HepG2 (cell line): ENCODE results near the gene MYO3B. TPM values are rescaled to one million over a fixed set of nuclear protein-coding genes. Genes with fewer than 3 reads are reported as not detected.

Experiments
- ATAC-seq: fragments of 200-7000 bp; cut with Tn5 transposase; 3 replicates; pipeline ENCODE4 v1.9.1; 2020; ENCODE audit warnings: mild to moderate bottlenecking, moderate library complexity
- BruUV-seq: library from RNA; stranded (reverse); fragments of 400-500 nt; replicated peaks from 2 replicates; lab custom pipeline; 2021; lab: Mats Ljungman, UMichigan
- CTCF ChIA-PET: fragments of 300-600 bp; formaldehyde crosslinking; extraction: SDS; loops from one replicate; lab custom pipeline; 2021; ENCODE audit warnings: low total read pairs, inconsistent platforms, low intra/inter-chr PET ratio; lab: Yijun Ruan, JAX
- POLR2A ChIA-PET: fragments of 350-600 bp; sonication (Branson Sonifier 250); formaldehyde crosslinking; loops from one replicate; lab custom pipeline; 2020; ENCODE audit warnings: antibody characterized with exemption, inconsistent platforms; lab: Yijun Ruan, JAX
- DNase-seq: peaks from one replicate; pipeline ENCODE4 v3.0.0-alpha.2; 2015; ENCODE audit warnings: low spot score
- FAIRE-seq: peaks from 3 replicates; lab custom pipeline; 2011; peaks lifted over from hg19 to GRCh38; lab: Jason Lieb, UNC
- H2AFZ ChIP-seq: one replicate; pipeline ENCODE4 v1.6.1; 2011; ENCODE audit warnings: low read length, inconsistent platforms
- H3K27ac ChIP-seq: fragments of 300-600 bp; 3 replicates; pipeline ENCODE4 v1.8.0; 2011; ENCODE audit warnings: mixed run types, mild to moderate bottlenecking, mixed read lengths, low read length, inconsistent platforms; ENCODE audit not compliant: insufficient read depth; ENCODE audit errors: extremely low read length
- H3K27me3 ChIP-seq, 2 experiments: fragments of 200-600 bp in 1 of 2; 2 replicates in 1 of 2; 3 replicates in 1 of 2; pipeline versions ENCODE4 v1.6.0 to v1.8.0; 2011; ENCODE audit warnings: low read length in 2 of 2, mild to moderate bottlenecking in 2 of 2, moderate library complexity in 2 of 2, inconsistent platforms in 1 of 2; ENCODE audit not compliant: insufficient read depth in 2 of 2, control insufficient read depth in 1 of 2
- H3K36me3 ChIP-seq, 2 experiments: fragments of 200-600 bp in 1 of 2; replicated peaks in 1 of 2; 2 replicates in 1 of 2; 3 replicates in 1 of 2; pipeline versions ENCODE4 v1.5.1 to v1.8.0; 2011; ENCODE audit warnings: low read length in 2 of 2, inconsistent platforms in 1 of 2; ENCODE audit not compliant: insufficient read depth in 2 of 2, control insufficient read depth in 1 of 2
- H3K4me1 ChIP-seq: 2 replicates; pipeline ENCODE4 v1.5.1; 2012; ENCODE audit warnings: low read length, inconsistent platforms; ENCODE audit not compliant: insufficient read depth
- H3K4me2 ChIP-seq: 2 replicates; pipeline ENCODE4 v1.6.0; 2011; ENCODE audit warnings: low read depth, low read length, inconsistent platforms
- H3K4me3 ChIP-seq, 3 experiments: fragments of 200-600 bp in 1 of 3; sonication (generic), shearing (Covaris generic) in 1 of 3; replicated peaks in 1 of 3; 2 replicates each; pipeline ENCODE4 v1.5.1; 2011 to 2016; ENCODE audit warnings: low read length in 3 of 3, inconsistent platforms in 2 of 3, low read depth in 2 of 3, mild to moderate bottlenecking in 2 of 3, control low read depth in 1 of 3, mixed read lengths in 1 of 3; ENCODE audit not compliant: insufficient read depth in 1 of 3
- H3K79me2 ChIP-seq: one replicate; pipeline ENCODE4 v1.6.1; 2011; ENCODE audit warnings: low read length, inconsistent platforms; ENCODE audit not compliant: insufficient read depth
- H3K9ac ChIP-seq: 2 replicates; pipeline ENCODE4 v1.6.0; 2011; ENCODE audit warnings: mild to moderate bottlenecking, low read depth, low read length, inconsistent platforms; ENCODE audit not compliant: insufficient read depth
- H3K9me3 ChIP-seq: 2 replicates; pipeline ENCODE4 v1.5.1; 2012; ENCODE audit warnings: mild to moderate bottlenecking, low read length
- H4K20me1 ChIP-seq: 2 replicates; pipeline ENCODE4 v1.6.0; 2011; ENCODE audit warnings: inconsistent platforms, mild to moderate bottlenecking, low read length, moderate library complexity; ENCODE audit not compliant: insufficient read depth
- AGO1 ChIP-seq: fragments of 200-400 bp; formaldehyde crosslinking; IDR thresholded peaks from 2 replicates; pipeline ENCODE4 v1.6.1; 2017; ENCODE audit warnings: mild to moderate bottlenecking, low read depth, low read length, moderate library complexity; ENCODE audit not compliant: poor library complexity, severe bottlenecking
- BCL6 ChIP-seq: IDR thresholded peaks from 2 replicates; pipeline ENCODE4 v1.6.1; 2016; ENCODE audit warnings: missing genetic modification reagents, missing compliant biosample characterization
- CREB3 ChIP-seq: sonication (generic); formaldehyde crosslinking; IDR thresholded peaks from 2 replicates; pipeline ENCODE4 v1.5.0; 2020; ENCODE audit warnings: missing genetic modification reagents
- DMTF1 ChIP-seq: sonication (generic); formaldehyde crosslinking; IDR thresholded peaks from 2 replicates; pipeline ENCODE4 v1.4.0; 2020; ENCODE audit warnings: mild to moderate bottlenecking, missing genetic modification reagents
- FOXO4 ChIP-seq: sonication (generic); formaldehyde crosslinking; conservative IDR thresholded peaks from 2 replicates; pipeline ENCODE4 v1.8.1; 2023; ENCODE audit warnings: missing genetic modification reagents
- HNF4A ChIP-seq: sonication (generic); formaldehyde crosslinking; IDR thresholded peaks from 2 replicates; pipeline ENCODE4 v1.4.0; 2020; ENCODE audit warnings: missing genetic modification reagents
- KAT7 ChIP-seq: IDR thresholded peaks from 2 replicates; pipeline ENCODE4 v1.6.1; 2018; ENCODE audit warnings: borderline replicate concordance, missing compliant biosample characterization
- MTA1 ChIP-seq: sonication (generic); formaldehyde crosslinking; IDR thresholded peaks from 2 replicates; pipeline ENCODE4 v1.4.0; 2020; ENCODE audit warnings: missing genetic modification reagents, mild to moderate bottlenecking, borderline replicate concordance
- SRSF4 ChIP-seq: fragments of 200-400 bp; formaldehyde crosslinking; IDR thresholded peaks from one replicate; pipeline ENCODE4 v1.6.1; 2018; ENCODE audit warnings: mild to moderate bottlenecking, low read depth, low read length, moderate library complexity; ENCODE audit not compliant: poor library complexity, severe bottlenecking
- ZNF260 ChIP-seq: sonication (generic); formaldehyde crosslinking; IDR thresholded peaks from 2 replicates; pipeline ENCODE4 v1.4.0; 2020; ENCODE audit warnings: missing genetic modification reagents, low read depth, mild to moderate bottlenecking, borderline replicate concordance
- ZNF367 ChIP-seq: sonication (generic); formaldehyde crosslinking; IDR thresholded peaks from 2 replicates; pipeline ENCODE4 v1.4.0; 2020; ENCODE audit warnings: missing genetic modification reagents, borderline replicate concordance
- ZNF747 ChIP-seq: sonication (generic); formaldehyde crosslinking; IDR thresholded peaks from 2 replicates; pipeline ENCODE4 v1.8.1; 2023; ENCODE audit warnings: missing genetic modification reagents, mild to moderate bottlenecking, borderline replicate concordance
- ZNF781 ChIP-seq: sonication (generic); formaldehyde crosslinking; IDR thresholded peaks from 2 replicates; pipeline ENCODE4 v1.5.1; 2020; ENCODE audit warnings: borderline replicate concordance, mild to moderate bottlenecking, missing genetic modification reagents; ENCODE audit errors: not compliant biosample characterization
- ZSCAN30 ChIP-seq: sonication (generic); formaldehyde crosslinking; IDR thresholded peaks from 2 replicates; pipeline ENCODE4 v1.5.0; 2020; ENCODE audit warnings: mild to moderate bottlenecking, missing genetic modification reagents
- WGBS: methylation state at CpG from one replicate; pipeline ENCODE4 v1.1.6; 2017; ENCODE audit warnings: low lambda C conversion rate; 5-methylcytosine and 5-hydroxymethylcytosine counted together
- in situ Hi-C: cut with HindIII; loops from 2 replicates; pipeline ENCODE4 v1.10.0; 2017; ENCODE audit warnings: low pct_unique_long_range_greater_than_20kb; ENCODE audit not compliant: extremely low pct_ligation_motif_present
- intact Hi-C: fragments of 100-400 bp; cut with micrococcal nuclease; formaldehyde crosslinking; loops from one replicate; pipeline ENCODE4 v1.10.0; 2022; ENCODE audit not compliant: unreplicated experiment
- polyA plus RNA-seq, 8 experiments: library from polyadenylated mRNA; depleted of rRNA in 3 of 8; stranded (reverse) in 7 of 8; unstranded in 1 of 8; fragments of >200 nt; fragmentation: Illumina TruSeq in 4 of 8; extraction: Trizol in 4 of 8; gene quantifications; 2 replicates each; pipeline versions ENCODE4 v1.2.1 to v1.2.3, GENCODE V29; 2011 to 2016; ENCODE audit warnings: low read depth in 4 of 8, missing spikeins in 1 of 8, mixed read lengths in 1 of 8; ENCODE audit not compliant: insufficient read depth in 1 of 8
- total RNA-seq, 5 experiments: library from RNA; depleted of rRNA; stranded (reverse); fragments of >200 nt; fragmentation: Illumina TruSeq; extraction: Trizol; gene quantifications; 2 replicates each; pipeline ENCODE4 v1.2.3, GENCODE V29; 2016; ENCODE audit warnings: low read depth in 1 of 5

MYO3B gene
- total and polyA plus RNA-seq, 2 of the 13 experiments (the other 11 are each of a cell fraction or from before 2014, with no cell fraction given) = 0.01 TPM; not detected in 1

GRCh38 chr2:170680172-170680941 lies 502.4 kb downstream of the MYO3B start:
- in situ Hi-C loops = no loop called here
- no TSS peak for BruUV-seq
- no peak overlapping the region for H3K4me2 ChIP-seq

DNA sequence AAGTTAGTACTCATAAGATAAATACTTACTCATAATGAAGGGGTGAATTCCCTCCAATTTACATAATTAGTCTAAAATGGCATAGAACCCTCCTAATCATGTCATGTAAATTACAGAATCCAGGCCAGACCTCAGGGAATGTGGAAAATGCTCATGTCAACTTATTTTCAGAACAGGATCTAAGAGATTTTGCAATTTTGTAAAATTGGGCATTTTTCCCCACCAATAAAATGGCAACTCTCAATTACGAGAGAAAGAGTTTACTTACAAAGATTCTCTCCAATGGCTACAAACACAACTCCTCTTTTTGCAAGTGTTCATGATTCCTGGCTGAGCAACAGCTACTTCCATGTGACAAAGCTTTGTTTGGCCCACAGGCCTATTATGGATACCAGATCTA lies 503.4 kb downstream of the MYO3B start:
- TF ChIP-seq ZNF781 (CRISPR knock-in tag) (no peak), KAT7 (CRISPR knock-in tag) (no peak), ZNF367 (CRISPR knock-in tag) (no peak), ZNF260 (CRISPR knock-in tag) (no peak), FOXO4 (CRISPR knock-in tag) (no peak), CREB3 (CRISPR knock-in tag) (no peak), SRSF4 (no peak), HNF4A (CRISPR knock-in tag) (no peak), ZSCAN30 (CRISPR knock-in tag) (no peak), DMTF1 (CRISPR knock-in tag) (no peak)
- TF ChIP-seq, all 625 proteins: peak for 0
- Histone ChIP-seq H3K9ac (no peak overlapping the region), H3K79me2 (no peaks in the 10 kb centered on the region), H3K9me3 (no peaks in the 10 kb centered on the region), H3K4me1 (peaks cover 18% of the 10 kb centered on the region), H3K27me3 (no peaks in the 10 kb centered on the region), H3K36me3 (no peaks in the 10 kb centered on the region), H3K27ac (no peak overlapping the region), H2AFZ (no peak overlapping the region), H4K20me1 (no peaks in the 10 kb centered on the region), H3K4me3 (no peak overlapping the region), H3K4me2 (no peak overlapping the region)
- ChIA-PET CTCF (no interaction called here), POLR2A (interaction anchor here (1.1 kb wide), 1 partner anchor 31 kb away, joined by 3 read pairs; no protein-coding TSS in a partner anchor)
- ATAC-seq (no peak), FAIRE-seq (no peak), DNase-seq (no peak)
- no TSS peak for BruUV-seq
- 95% methylated on average over 1 of the region's 1 CpG for WGBS
- in situ Hi-C loops = no loop called here
- intact Hi-C loops = no loop called here

More at GRCh38 chr2:170680172-170680941, 502.4 kb downstream of the MYO3B start:
- no peaks in the 10 kb centered on the region for H3K79me2 ChIP-seq
- CTCF ChIA-PET = no interaction called here
- H4K20me1 ChIP-seq = no peaks in the 10 kb centered on the region
- no peaks in the 10 kb centered on the region for H3K27me3 ChIP-seq
- 90% methylated on average over 2 of the region's 2 CpGs for WGBS
- no peak for FAIRE-seq
- DNase-seq = no peak
- no peak overlapping the region for H3K27ac ChIP-seq
- no peak for ATAC-seq
- POLR2A ChIA-PET = interaction anchor here (1.2 to 2.1 kb wide), 3 partner anchors 31 to 35 kb away, joined by 3 to 9 read pairs (median 7); partner anchors contain the start of gene SP5
- H3K9ac ChIP-seq = no peak overlapping the region
- H3K4me1 ChIP-seq = peaks cover 18% of the 10 kb centered on the region
- H2AFZ ChIP-seq = no peak overlapping the region
- no peaks in the 10 kb centered on the region for H3K36me3 ChIP-seq
- intact Hi-C loops = no loop called here
- TF ChIP-seq MTA1 (CRISPR knock-in tag) = no peak
- TF ChIP-seq BCL6 (CRISPR knock-in tag) = no peak
- TF ChIP-seq ZNF747 (CRISPR knock-in tag) = no peak
- TF ChIP-seq AGO1 = no peak
- H3K4me3 ChIP-seq = no peak overlapping the region
- H3K9me3 ChIP-seq = no peaks in the 10 kb centered on the region
